ENCODE results near the gene NPDC1.
"Not testable (repeated sequence)": the region's sequence is repeated elsewhere in the genome, so short reads cannot be mapped to it uniquely, and the experiment has no call there.

NPDC1 gene

GRCh38 chr9:137074657-137075274 lies 28.8 kb upstream of the NPDC1 start:
- no peak for DNase-seq

DNA sequence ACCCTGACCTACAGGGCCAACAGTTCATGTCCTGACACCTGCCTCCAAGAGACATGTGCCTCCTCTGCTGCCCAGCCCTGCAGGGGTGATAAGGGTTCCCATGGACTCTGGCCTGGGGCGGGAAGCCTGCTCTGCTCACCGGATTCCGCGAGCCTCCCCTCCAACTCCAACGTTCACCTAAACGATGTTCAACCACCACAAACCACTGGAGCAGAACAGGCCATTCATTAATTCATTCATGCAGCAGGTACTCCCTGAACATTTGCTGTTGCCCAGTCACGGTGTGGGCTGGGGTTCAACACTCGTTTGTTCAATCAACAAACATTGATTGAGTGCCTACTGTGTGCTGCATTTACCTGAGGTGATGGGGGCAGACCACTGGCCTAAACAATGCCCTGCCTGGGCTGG lies 28.0 kb upstream of the NPDC1 start:
- no peak for DNase-seq

DNA sequence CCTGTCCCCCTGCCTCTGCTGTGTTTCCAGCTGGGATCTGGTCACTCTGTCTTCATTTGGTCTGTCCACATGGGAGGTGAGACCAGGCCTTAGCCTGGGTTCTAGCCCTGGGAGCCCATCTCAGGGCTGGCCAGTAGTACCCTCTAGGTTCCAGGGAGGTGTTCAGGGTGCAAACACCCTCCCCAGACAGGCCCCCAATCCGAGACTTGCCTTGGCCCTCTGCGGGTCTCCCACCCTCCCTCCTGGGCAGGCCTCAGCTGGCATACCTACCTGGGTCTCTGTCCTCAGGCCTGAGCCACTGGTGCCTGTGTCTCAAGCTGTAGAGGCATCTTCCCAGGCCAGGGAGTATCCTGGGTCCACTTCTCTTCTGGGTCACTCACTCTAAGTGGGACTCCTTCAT lies 25.3 kb upstream of the NPDC1 start:
- DNase-seq, result no peak

DNA sequence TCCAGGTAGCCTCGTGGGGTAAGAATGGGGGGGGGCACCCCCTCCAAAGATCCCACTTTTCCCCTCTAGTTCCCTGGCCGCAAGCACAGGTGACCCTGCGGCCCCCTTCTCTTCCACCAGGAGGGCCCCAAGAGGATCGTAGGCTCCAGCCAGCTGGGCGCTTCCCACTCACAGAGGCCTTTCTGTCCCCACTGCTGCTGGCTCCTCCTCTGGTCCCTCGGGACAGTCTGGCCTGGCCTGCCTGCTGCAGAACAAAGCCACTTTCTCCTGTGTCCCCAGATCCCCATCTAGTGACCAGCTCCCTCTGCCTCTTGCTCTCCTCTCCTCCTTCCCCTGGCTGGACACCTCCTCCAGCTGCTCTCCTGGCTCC lies 24.9 kb upstream of the NPDC1 start:
- no peak for DNase-seq

GRCh38 chr9:137070201-137070905 lies 24.4 kb upstream of the NPDC1 start, which contains the start of gene SAPCD2:
Gene SAPCD2 (minus strand): TSS chr9:137070557. CDS start chr9:137070460, 97 bp downstream.
- DNase-seq, result peak; percentile 89

DNA sequence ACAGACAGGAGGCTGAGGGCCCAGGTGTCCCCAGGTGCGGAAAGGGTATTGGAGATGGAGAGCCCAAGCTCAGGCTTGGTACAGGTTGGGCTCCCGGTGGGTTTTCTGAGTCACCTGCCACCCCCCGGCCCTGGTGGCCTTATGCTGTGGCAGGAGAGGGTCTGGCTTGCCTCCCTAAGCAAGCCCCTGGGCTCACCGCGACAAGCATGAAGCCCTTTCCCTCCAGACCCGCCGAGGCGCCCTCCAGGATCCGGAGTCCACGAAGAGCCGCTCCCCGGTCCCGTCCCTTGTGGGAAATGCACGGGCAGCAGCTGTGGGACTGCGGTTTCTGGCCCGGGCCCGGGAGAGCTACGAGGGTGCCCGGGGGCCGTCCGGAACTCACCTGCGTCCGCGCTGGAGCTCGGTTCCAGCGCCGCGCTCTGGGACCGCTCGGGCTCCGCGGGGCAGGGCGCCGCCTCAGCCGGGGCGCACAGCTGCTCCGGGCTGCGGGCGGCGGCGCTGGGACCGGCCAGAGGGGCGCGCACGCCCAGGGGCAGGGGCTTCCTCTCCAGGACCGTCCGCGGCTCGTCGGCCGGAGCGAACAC lies 23.6 kb upstream of the NPDC1 start:
- no peak for DNase-seq

DNA sequence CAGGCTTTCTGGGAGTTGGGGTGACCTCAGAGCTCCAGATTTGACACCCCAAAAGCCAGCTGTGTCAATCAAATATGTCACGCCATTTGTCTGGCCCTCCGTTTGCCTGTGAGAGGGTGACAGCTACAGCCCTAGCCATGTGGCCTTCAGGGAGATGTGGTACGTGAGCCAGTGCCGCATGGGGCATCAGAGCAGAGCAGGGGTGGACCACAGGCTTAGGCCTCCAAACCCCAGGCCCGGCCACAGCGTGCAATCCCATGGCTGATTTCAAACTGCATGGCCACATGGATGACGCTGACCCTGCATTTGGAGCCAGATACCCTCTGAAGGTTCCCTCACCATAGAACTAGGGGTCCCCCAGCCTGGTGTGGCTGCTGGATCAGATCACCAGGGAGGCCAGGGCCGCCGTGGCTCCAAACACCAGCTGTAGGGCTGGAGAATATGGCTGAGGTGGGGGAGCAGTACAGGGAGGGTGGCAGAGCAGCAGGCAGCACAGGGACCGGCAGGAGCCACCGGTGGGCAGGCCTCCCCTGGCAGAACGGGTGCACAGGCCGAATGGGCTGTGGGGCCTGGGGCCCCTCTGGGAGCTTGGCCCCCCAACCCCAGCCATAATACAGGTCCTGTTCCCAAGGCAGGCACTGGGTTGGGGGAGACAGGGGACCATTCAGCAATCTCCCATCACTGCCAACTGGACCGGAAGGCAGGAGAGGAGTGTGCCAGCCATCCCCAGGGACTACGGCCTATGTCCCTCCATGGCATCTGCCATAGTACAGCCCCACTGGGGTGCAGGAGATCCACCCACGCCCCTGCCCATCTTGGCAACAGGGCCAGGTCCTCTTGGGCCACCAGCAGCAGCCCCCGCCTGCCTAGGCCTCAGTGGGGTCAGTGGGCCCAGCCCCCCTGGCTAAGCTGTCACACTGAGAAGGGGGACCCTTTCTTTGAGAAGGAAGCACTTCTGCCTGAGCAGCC lies 22.8 kb upstream of the NPDC1 start:
- no peak for DNase-seq

GRCh38 chr9:137067860-137068538 lies 22.0 kb upstream of the NPDC1 start:
- peak; percentile 90 for DNase-seq

GRCh38 chr9:137066096-137066861 lies 20.3 kb upstream of the NPDC1 start:
- no peak for DNase-seq

- DNase-seq, result no peak
These were observed 19.5 kb upstream of the NPDC1 start for GRCh38 chr9:137065336-137065967.

- DNase-seq, result no peak
These were observed 18.8 kb upstream of the NPDC1 start for GRCh38 chr9:137064880-137065164.

DNA sequence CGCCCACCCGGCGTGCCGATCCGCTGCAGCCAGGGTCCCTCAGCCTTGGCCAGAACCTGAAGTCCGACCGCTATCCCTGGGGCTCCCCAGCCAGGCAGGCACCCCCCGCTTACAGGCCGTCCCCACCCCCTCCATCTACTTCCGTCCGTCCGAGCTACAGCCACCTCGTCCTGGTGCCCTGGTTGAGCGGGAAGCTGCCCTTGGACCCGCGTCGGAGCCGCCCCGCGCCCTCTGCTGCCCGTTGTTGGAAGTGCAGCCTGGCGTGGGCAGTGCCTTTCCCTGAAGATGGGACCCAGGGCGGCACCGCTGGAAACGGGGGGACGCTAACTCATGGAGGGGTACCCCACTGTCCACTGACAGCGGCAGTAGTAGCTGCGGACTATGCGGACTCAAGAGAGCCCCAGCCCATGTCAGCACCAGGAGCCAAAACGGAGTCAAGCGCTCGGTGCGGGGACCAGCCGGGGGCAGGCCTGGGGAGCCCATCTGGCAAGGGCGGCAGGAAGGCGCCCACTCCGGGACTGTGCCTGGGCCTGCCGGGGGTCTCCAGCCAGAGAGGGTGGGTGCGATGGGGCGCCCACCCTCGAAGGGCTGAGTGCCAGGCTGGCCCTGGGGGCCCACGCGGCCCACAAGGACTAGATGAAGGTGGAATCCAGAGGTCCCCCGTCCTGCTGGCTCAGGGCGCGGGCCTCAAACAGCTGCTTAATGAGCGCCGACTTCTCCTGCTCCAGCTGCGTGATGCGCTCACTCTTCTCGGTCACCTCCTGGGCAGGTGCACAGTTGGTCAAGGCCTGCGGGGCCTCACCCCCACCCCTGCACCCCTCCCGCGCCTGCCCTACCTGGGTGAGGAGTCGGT lies 18.3 kb upstream of the NPDC1 start:
- DNase-seq, result peak; percentile 75

- no peak for DNase-seq
These were observed 17.5 kb upstream of the NPDC1 start for GRCh38 chr9:137063311-137064026.

GRCh38 chr9:137062798-137063197 lies 16.8 kb upstream of the NPDC1 start:
- not testable (repeated sequence) for DNase-seq

DNA sequence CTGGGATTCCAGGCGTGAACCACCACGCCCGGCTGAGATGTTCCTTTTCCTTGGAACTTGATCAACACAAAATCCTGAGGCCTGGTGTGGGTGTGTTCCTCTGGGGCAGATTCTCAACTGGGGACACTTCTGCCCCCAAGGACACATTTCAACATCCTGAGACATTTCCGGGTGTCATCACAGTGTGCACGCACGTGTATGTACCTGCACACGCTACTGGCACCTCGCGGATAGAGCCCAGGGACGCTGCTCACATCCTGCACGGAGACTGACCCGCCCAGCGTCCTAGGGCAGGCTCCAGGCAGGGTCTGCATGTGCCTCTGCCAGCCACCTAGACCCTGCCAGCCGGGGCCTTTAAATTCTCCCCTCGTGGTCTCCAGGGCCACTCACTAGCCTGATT lies 16.4 kb upstream of the NPDC1 start:
- DNase-seq, result no peak

DNA sequence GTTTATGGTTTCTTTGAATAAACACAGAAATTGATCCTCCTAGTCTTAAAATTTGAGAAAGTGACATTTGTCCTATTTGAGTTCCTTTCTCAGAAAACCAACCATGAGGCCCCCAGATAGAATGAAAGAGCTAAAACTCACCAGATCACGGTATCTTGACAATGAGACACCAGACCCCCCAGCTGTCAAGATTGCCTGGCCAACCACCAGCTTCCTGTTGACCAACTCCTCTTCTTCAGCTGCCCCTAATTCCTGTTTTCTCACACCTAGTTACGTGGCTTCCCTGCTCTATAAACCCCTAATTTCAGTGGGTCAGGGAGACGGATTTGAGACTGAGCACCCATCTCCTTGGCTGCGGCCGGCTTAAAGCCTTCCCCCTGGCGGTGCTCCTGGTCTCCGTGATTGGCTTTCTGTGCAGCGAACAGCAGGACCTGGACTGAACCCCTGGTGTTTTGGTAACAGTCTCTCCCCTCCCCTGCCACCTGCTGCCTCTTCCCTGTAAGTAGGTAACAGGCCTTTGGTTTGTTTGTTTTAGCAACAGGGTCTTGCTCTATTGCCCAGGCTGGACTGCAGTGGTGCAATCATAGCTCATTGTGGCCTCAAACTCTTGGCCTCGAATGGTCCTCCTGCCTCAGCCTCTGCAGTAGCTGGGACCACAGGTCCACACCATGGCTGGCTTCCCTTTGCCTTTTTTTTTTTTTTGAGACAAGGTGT lies 12.7 kb upstream of the NPDC1 start:
- DNase-seq, result no peak

GRCh38 chr9:137057545-137057944 lies 11.6 kb upstream of the NPDC1 start:
- DNase-seq, result no peak

DNA sequence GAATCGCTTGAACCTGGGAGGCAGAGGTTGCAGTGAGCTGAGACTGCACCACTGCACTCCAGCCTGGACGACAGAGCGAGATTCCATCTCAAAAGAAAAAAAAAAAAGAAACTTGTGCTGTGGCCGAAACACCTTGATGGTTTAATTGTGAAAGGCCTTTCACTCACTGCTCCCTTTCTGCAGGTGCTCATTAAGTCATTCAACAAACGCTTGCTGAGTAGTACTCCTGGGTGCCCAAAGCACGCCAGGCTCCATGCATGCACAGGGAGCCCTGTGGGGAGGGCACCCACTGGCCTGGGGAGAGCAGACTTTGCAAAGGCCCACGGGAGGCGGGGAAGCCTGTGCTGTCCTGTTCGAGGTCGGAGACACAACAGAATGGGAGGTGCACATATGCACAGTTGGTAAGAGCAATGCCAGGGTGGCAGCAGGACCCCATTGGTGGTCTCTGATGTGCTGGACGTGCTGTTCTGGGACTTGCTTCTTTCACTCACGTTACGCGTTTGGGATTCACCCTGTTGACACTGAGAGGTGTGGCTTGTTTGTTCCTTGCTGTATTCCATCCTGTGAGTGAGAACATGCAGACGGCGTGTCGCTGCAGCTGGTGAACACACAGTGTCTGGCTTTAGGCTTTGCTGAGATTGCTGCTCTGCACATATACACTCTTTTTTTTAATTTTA lies 10.9 kb upstream of the NPDC1 start:
- DNase-seq, result no peak

All from activated CD4-positive, alpha-beta T cell treated with anti-CD3 and anti-CD28 coated beads for 48 hours (primary cell).